ENCODE measurements around the gene MATN4. TPM values are rescaled to one million over a fixed set of nuclear protein-coding genes. Genes with fewer than 3 reads are reported as not detected.

MATN4 gene
- total RNA-seq, 4 donors from 2014 or later = 0.09 to 0.68 TPM; not detected in 2

- no peak overlapping the region for H3K4me3 ChIP-seq
- H3K4me1 ChIP-seq = peaks cover 4 to 13% (median 6%) of the 10 kb centered on the region in 3 donors
- WGBS, 2 donors = 90 to 94% methylated on average over 23 to 35 of the region's 52 CpGs
- DNase-seq = no peak
- no peak overlapping the region for H3K27ac ChIP-seq
- intact Hi-C loops (cut with DNase I) = loop anchor here (10.0 kb wide), 1 partner anchor 163 kb away; no protein-coding TSS in a partner anchor
- no peaks in the 10 kb centered on the region for H3K36me3 ChIP-seq
- no peaks in the 10 kb centered on the region for H3K9me3 ChIP-seq
- peaks cover 0 to 72% (median 0%) of the 10 kb centered on the region in 4 donors for H3K27me3 ChIP-seq
- TF ChIP-seq CTCF (IDR thresholded peaks at IDR 0.05) (no peak), POLR2A (IDR thresholded peaks at IDR 0.05) (no peak)
Measured at GRCh38 chr20:45297786-45298497, 10.2 kb downstream of the MATN4 start.

GRCh38 chr20:45294659-45295058 is 13.4 kb downstream of the MATN4 start:
- peaks cover 5 to 23% (median 6%) of the 10 kb centered on the region in 3 donors for H3K4me1 ChIP-seq
- TF ChIP-seq CTCF (IDR thresholded peaks at IDR 0.05) (no peak), POLR2A (IDR thresholded peaks at IDR 0.05) (no peak)
- peaks cover 0 to 70% (median 0%) of the 10 kb centered on the region in 4 donors for H3K27me3 ChIP-seq
- intact Hi-C loops (cut with DNase I) = loop anchor here (10.0 kb wide), 1 partner anchor 160 kb away; no protein-coding TSS in a partner anchor
- no peak for DNase-seq
- no peaks in the 10 kb centered on the region for H3K9me3 ChIP-seq
- no peak overlapping the region for H3K27ac ChIP-seq
- 89 to 100% methylated on average over 1 of the region's 1 CpG for WGBS, 2 donors
- no peaks in the 10 kb centered on the region for H3K36me3 ChIP-seq
- no peak overlapping the region for H3K4me3 ChIP-seq

- 26 to 47% methylated on average over 4 of the region's 5 CpGs for WGBS, 2 donors
- Histone ChIP-seq H3K9me3 (no peaks in the 10 kb centered on the region), H3K36me3 (no peaks in the 10 kb centered on the region), H3K27me3 (peaks cover 0 to 70% (median 0%) of the 10 kb centered on the region in 4 donors), H3K4me3 (peak overlapping the region; percentile 43 to 74 (median 52)), H3K4me1 (peaks cover 5 to 23% (median 6%) of the 10 kb centered on the region in 3 donors), H3K27ac (peak overlapping the region in 1 of 4 donors; percentile 69)
- no peak for DNase-seq
- intact Hi-C loops (cut with DNase I) = loop anchor here (10.0 kb wide), 1 partner anchor 159 kb away; no protein-coding TSS in a partner anchor
- TF ChIP-seq POLR2A (IDR thresholded peaks at IDR 0.05) (no peak), CTCF (IDR thresholded peaks at IDR 0.05) (no peak)
Measured at GRCh38 chr20:45294003-45294368, 14.1 kb downstream of the MATN4 start.

GRCh38 chr20:45293041-45294002 is 14.8 kb downstream of the MATN4 start:
- intact Hi-C loops (cut with DNase I) = loop anchor here (10.0 kb wide), 1 partner anchor 159 kb away; no protein-coding TSS in a partner anchor
- Histone ChIP-seq H3K27me3 (peaks cover 0 to 65% (median 0%) of the 10 kb centered on the region in 4 donors), H3K36me3 (no peaks in the 10 kb centered on the region), H3K4me3 (peak overlapping the region; percentile 43 to 74 (median 52)), H3K9me3 (no peaks in the 10 kb centered on the region), H3K27ac (peak overlapping the region; percentile 11 to 69 (median 50)), H3K4me1 (peaks cover 5 to 23% (median 6%) of the 10 kb centered on the region in 3 donors)
- TF ChIP-seq POLR2A (IDR thresholded peaks at IDR 0.05) (no peak), CTCF (IDR thresholded peaks at IDR 0.05) (peak; percentile 77 to 95 (median 90))
- DNase-seq = no peak
- WGBS, 2 donors = 0 to 7% methylated on average over 10 to 26 of the region's 79 CpGs
